Esophagus squamous epithelium (tissue), 4 donors: ENCODE results near the gene UGT2A3.

Experiments used
- POLR2A ChIP-seq, 4 donors: fragments of 450-650 bp; IDR thresholded peaks; one replicate each; pipeline ENCODE4 v1.6.1; 2017; ENCODE audit warnings: antibody characterized with exemption in 4 of 4, mild to moderate bottlenecking in 4 of 4, moderate library complexity in 3 of 4
- TF ChIP-seq, protein P1 (sequence below), 6 experiments: fragments of 450-650 bp in 4 of 6; fragments of 200-600 bp in 2 of 6; sonication (generic) in 2 of 6; IDR thresholded peaks; one replicate each; pipeline ENCODE4 v1.5.1; 2016 to 2019; ENCODE audit warnings: antibody characterized with exemption in 6 of 6, mild to moderate bottlenecking in 4 of 6, moderate library complexity in 4 of 6

DNA sequence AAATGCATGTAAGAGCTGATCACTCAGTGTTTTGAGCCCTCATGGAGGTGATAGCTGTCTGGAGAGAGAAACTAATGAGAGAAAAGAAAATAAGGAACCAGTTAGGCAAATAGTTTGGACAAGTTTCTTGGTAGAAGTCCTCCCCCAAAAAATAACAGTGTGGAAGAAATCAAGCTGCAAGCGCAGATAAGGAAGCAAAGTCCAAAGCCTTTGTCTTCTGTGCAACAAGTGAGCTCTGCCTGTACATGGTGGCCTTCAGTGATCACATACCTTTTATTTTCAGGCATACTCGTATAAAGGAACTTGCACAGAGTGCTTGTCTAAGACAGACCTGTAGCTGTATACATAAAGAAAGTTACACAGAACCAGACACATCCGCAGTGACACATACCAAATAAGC, 2.5 kb upstream of the UGT2A3 start:
- TF ChIP-seq POLR2A (IDR thresholded peaks at IDR 0.05), result no peak
- TF ChIP-seq, protein P1, sequence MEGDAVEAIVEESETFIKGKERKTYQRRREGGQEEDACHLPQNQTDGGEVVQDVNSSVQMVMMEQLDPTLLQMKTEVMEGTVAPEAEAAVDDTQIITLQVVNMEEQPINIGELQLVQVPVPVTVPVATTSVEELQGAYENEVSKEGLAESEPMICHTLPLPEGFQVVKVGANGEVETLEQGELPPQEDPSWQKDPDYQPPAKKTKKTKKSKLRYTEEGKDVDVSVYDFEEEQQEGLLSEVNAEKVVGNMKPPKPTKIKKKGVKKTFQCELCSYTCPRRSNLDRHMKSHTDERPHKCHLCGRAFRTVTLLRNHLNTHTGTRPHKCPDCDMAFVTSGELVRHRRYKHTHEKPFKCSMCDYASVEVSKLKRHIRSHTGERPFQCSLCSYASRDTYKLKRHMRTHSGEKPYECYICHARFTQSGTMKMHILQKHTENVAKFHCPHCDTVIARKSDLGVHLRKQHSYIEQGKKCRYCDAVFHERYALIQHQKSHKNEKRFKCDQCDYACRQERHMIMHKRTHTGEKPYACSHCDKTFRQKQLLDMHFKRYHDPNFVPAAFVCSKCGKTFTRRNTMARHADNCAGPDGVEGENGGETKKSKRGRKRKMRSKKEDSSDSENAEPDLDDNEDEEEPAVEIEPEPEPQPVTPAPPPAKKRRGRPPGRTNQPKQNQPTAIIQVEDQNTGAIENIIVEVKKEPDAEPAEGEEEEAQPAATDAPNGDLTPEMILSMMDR (IDR thresholded peaks at IDR 0.05), result no peak
